Epithelial cell of esophagus (primary cell): ENCODE measurements around the gene PAQR4.

ENCODE experiments used
- DNase-seq: peaks from one replicate; pipeline ENCODE4 v3.0.0; 2010; ENCODE audit warnings: low read depth
- H3K4me3 ChIP-seq: 2 replicates; pipeline ENCODE4 v1.5.1; 2011; ENCODE audit warnings: mild to moderate bottlenecking, low read length, control low read depth
- CTCF ChIP-seq: IDR thresholded peaks from 2 replicates; pipeline ENCODE4 v1.5.1; 2011; ENCODE audit warnings: low read depth, mild to moderate bottlenecking, low read length, control low read depth, inconsistent platforms; ENCODE audit not compliant: insufficient read depth; ENCODE audit errors: missing control alignments

The PAQR4 gene

DNA sequence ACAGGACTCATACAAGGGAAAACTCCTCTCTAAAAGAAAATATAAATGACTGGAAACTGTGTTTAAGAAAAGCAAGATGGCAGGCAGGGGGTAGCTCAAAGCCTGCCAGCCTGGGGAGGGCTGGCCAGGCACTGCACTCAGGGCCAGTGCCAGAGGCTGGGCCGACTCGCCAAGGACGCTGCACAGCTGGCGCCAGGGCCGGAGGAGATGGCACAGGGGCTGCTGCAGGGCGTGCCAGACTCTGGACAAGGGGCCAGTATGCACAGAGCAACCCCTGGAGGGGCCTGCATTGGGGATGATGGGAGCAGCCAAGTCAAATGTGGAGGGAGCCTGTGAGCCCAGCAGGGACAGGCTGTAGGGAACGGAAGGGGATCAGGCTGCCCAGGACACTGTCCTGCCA is 7.1 kb downstream of the PAQR4 start:
- DNase-seq, result no peak
- TF ChIP-seq CTCF, result no peak

DNA sequence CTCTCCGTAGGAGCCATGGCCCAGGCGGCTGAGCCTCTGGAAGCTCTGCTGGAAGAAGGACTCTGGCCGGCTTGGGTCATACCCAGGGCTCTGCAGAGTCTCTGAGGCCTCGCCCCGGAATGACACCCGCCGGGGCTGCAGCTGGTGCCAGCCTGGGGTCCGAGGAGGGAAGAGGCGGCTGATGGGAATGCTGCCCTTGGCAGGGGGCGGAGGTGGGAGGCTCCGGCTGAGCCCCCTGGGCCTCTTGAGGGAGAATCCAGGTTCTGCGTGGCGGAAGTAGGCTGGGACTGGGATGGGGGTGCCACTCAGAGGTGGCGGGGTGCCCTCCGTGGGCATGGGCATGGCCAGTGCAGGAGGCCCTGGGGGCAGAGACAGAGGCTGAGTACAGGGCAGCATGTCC is 7.5 kb downstream of the PAQR4 start:
- H3K4me3 ChIP-seq, result no peak overlapping the region
- DNase-seq, result no peak
- TF ChIP-seq CTCF, result no peak

More for the DNA sequence above, 7.1 kb downstream of the PAQR4 start:
- H3K4me3 ChIP-seq, result no peak overlapping the region

DNA sequence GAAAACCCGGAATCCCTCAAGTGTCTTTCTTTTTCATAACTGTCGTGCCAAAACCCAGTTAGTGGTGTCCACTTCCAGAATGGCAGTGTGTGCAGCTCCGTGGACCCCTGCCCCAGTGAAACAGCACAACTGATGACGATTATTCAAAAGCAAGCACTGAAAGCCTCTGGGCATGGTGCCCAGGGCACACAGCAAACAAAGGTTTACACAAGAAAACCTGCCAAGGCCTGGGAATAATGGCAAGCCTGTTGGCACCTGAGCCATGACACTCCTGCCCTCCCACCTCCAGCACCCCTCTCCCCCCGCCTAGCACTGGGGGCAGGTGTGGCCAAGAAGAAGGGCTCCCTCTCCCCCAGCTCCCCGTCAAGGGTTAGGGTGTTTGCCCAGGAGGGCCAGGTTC is 8.3 kb downstream of the PAQR4 start:
- H3K4me3 ChIP-seq, result no peak overlapping the region
- no peak for TF ChIP-seq CTCF
- DNase-seq, result no peak

DNA sequence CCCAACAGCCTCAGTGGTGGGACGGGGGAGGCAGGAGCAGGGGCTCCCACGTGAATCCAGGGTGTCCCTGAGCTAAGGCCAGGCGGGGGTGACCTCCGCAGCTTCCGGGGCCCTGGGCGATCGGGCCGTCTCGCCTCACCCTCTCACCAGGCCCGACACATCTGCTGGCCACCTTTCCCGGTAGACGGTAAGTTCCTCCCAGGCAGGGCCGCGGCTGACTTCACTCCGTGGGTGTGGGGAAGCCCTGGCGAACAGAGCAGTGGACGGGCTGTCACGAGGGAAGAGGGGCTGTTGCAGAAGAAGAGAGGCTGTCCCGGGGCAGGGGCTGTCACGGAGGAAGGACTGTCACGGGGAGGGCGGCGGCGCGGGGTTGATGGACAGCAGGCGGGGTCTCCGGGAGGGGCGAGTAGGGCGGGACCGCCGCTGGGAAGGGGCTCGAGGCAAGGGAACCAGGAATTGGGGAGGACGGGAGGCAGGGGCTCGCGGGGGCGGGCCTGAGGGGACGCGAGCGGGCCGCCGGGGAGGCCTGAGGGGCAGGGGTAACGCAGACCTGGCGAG is 10.6 kb downstream of the PAQR4 start:
- TF ChIP-seq CTCF, result no peak
- DNase-seq, result no peak
- peak overlapping the region; percentile 77 for H3K4me3 ChIP-seq

DNA sequence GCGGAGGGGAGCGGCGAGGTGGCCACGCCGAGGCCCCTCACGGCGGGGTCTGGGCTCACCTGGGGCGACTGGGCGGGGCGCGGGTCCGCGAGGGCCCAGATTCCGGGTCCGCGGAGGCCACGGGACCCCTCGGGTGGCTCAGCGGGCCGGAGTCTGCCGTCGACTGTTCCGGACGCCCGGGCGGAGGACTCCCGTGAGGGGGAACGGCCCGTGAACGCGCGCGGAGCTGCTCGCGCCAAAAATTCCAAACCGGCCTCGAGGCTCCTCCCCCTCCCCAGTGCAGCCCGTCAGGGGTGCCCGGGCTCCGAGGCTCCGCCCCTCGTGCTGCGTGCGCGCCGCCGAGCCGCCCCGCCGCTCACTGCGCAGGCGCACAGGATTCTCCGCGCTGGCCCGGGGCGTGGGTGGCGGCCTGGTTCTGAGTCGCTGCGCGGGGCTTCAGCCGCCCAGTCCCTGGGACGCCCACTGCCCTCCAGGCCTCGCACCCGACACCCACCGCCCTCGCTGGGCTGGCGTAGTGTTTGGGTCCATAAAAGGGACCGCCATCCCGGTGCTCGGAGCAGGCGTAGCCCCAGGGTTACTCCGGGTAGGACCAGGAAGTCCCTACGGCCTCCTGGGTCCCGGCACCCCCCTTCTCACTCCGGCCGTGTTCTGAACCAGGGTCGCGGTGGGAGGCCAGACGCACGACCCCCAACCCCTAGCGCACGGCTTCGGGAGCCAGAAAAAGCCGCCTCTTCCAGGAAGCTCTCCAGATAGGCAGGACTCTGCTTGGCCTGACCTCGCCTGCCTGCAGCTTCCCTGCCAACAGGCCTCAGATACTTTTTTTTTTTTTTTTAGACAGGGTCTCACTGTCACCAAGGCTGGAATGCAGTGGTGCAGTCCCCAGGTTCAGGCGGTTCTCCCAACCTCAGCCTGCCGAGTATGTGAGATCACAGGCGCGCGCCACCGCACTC is 11.4 kb downstream of the PAQR4 start, which contains the start of gene PKMYT1:
TSS of gene PKMYT1 (minus strand) at position 220 of the 950 bp plus-strand sequence. CDS start 789 bp downstream, outside the sequence.
- DNase-seq, result peak; percentile 84
- peak within 1 kb of the TSS; percentile 77 for H3K4me3 ChIP-seq
- no peak for TF ChIP-seq CTCF

GRCh38 chr16:2981177-2981898 is 12.2 kb downstream of the PAQR4 start:
- no peak for DNase-seq
- H3K4me3 ChIP-seq, result peak overlapping the region; percentile 77

More at GRCh38 chr16:2981177-2981898, 12.2 kb downstream of the PAQR4 start:
- no peak for TF ChIP-seq CTCF
